NCI-H748 (cell line): ENCODE results near the gene SPRY1.

Experiments
- DNase-seq: peaks from one replicate; lab custom pipeline; 2025; ENCODE audit not compliant: unreplicated experiment; lab: John Stamatoyannopoulos, UW

SPRY1 gene

GRCh38 chr4:123438031-123438430, 41.4 kb downstream of the SPRY1 start:
- DNase-seq, result no peak

- no peak for DNase-seq
Observed at GRCh38 chr4:123443401-123444289, 47.0 kb downstream of the SPRY1 start.

GRCh38 chr4:123444290-123444731, 47.7 kb downstream of the SPRY1 start:
- DNase-seq, result peak; percentile 20

- DNase-seq, result peak; percentile 77
Observed at GRCh38 chr4:123446865-123447474, 50.4 kb downstream of the SPRY1 start.

GRCh38 chr4:123449362-123449761, 52.8 kb downstream of the SPRY1 start:
- DNase-seq, result no peak

- DNase-seq, result no peak
Observed at GRCh38 chr4:123449780-123450179, 53.2 kb downstream of the SPRY1 start.

GRCh38 chr4:123450393-123450792, 53.8 kb downstream of the SPRY1 start:
- no peak for DNase-seq

- DNase-seq, result peak; percentile 12
Observed at GRCh38 chr4:123452616-123453015, 56.0 kb downstream of the SPRY1 start.

- no peak for DNase-seq
Observed at GRCh38 chr4:123453061-123453680, 56.6 kb downstream of the SPRY1 start.
